Fibroblast of lung (primary cell): ENCODE results near the gene C8B.

ENCODE experiments used
- EZH2 ChIP-seq: IDR thresholded peaks from 2 replicates; pipeline ENCODE4 v1.5.1; 2012; ENCODE audit warnings: low read length, control low read depth, mild to moderate bottlenecking; ENCODE audit errors: missing control alignments
- TF ChIP-seq, protein P1 (sequence below), 2 donors: IDR thresholded peaks in 1 of 2; conservative IDR thresholded peaks in 1 of 2; 1 replicate in 1 of 2; 2 replicates in 1 of 2; pipeline ENCODE4 v1.5.1; 2011 to 2012; ENCODE audit warnings: low read length in 2 of 2, control low read depth in 1 of 2, inconsistent platforms in 1 of 2, low read depth in 1 of 2, mild to moderate bottlenecking in 1 of 2

DNA sequence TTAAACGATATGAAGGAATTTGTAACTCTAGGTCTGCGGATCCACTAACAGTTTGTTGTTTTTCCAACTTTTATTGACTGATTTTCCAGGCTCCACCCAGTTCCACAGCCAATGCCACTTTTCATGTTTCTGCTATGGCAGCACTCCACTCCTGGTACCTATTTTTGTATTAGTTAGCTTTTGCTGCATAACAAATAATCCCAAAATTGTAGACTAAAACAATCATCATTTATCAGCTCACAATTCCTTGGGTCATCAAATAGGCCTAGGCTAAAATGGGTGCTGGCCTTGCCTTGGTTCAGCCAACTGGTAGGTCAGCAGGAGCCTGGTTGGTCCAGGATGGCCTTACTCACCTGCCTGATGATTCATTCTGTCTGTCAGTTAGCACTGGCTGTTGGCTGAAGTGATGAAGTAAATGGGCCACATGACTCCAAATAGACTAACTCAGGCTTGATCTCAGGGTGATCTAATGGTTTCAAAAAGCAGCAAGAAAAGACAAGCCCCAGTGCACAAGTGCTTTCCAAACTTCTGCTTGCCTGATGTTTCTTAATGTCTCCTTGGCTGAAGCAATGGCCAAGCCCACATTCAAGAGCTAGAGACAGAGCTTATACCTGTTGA lies 3.2 kb upstream of the C8B start:
- TF ChIP-seq, protein P1, sequence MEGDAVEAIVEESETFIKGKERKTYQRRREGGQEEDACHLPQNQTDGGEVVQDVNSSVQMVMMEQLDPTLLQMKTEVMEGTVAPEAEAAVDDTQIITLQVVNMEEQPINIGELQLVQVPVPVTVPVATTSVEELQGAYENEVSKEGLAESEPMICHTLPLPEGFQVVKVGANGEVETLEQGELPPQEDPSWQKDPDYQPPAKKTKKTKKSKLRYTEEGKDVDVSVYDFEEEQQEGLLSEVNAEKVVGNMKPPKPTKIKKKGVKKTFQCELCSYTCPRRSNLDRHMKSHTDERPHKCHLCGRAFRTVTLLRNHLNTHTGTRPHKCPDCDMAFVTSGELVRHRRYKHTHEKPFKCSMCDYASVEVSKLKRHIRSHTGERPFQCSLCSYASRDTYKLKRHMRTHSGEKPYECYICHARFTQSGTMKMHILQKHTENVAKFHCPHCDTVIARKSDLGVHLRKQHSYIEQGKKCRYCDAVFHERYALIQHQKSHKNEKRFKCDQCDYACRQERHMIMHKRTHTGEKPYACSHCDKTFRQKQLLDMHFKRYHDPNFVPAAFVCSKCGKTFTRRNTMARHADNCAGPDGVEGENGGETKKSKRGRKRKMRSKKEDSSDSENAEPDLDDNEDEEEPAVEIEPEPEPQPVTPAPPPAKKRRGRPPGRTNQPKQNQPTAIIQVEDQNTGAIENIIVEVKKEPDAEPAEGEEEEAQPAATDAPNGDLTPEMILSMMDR (conservative IDR thresholded peaks at IDR 0.05 in 1 of 2, IDR thresholded peaks at IDR 0.05 in 1 of 2; ENCODE audit: low read depth in 1 of 2, low read length in 2 of 2) = no peak
- no peak for TF ChIP-seq EZH2
